Measurements from ENCODE around the gene MYLK2. TPM values are rescaled to one million over a fixed set of nuclear protein-coding genes. Genes with fewer than 3 reads are reported as not detected.
"Not testable (repeated sequence)": the region's sequence is repeated elsewhere in the genome, so short reads cannot be mapped to it uniquely, and the experiment has no call there.

The MYLK2 gene
- total RNA-seq, 1 experiment from 2014 or later, result 3.5 TPM

DNA sequence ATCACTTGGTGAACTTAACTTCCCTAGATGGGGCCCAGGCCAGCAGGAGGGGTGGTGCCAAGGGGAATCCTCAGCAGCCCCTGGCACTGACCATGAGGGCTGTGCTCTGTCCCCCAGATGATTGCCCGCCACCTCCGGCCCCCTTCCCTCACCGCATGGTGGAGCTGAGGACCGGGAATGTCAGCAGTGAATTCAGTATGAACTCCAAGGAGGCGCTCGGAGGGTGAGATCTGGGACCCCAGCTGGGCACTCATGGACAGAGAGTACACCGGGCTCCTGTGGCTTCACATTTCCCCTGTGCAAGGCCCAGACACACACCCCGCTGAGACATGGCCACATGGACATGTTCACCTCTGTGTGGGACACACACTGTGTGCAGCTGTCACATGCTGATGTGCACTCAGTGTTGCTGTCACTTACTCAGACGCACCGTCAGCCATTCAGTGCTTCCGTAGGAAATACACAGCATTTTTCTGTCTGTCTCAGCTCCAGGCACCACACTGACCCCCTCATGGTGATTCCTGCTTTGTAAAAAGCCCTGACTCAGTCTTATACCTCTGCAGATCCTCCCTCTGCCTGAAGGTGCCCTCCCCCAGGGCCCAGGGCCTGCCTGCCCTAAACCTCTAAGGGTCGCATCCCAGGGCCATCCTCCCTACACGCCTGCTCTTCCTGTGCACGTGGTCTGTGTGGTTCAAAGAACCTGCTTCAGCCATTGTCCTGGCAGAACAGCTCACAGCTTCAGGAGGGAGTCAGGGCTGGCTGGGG lies 4.4 kb downstream of the MYLK2 start:
- Histone ChIP-seq H3K4me1 (peaks cover 34% of the 10 kb centered on the region), H3K4me3 (no peak overlapping the region), H3K27me3 (no peaks in the 10 kb centered on the region), H3K27ac (peak overlapping the region; percentile 8; the same call in 1 of the 2 replicates), H3K9me3 (replicated peaks) (no peaks in the 10 kb centered on the region), H3K36me3 (no peaks in the 10 kb centered on the region)
- peak; percentile 57 to 60 for DNase-seq

DNA sequence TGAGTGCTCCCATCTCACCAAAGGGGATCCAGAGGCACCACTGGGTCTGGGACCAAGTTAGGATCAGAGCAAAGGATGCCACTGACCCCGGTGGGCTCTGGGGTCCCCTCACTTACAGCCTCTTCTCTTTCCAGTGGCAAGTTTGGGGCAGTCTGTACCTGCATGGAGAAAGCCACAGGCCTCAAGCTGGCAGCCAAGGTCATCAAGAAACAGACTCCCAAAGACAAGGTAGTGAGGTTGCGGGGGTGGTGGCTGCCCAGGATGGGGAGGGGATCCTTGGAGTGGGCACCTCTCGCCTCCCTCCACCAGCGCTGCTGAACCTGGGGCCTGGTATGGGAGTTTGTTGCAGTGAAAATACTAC lies 4.9 kb downstream of the MYLK2 start:
- H3K4me3 ChIP-seq, result no peak overlapping the region
- no peaks in the 10 kb centered on the region for H3K27me3 ChIP-seq
- H3K4me1 ChIP-seq, result peaks cover 28% of the 10 kb centered on the region
- H3K36me3 ChIP-seq, result no peaks in the 10 kb centered on the region
- H3K9me3 ChIP-seq (replicated peaks), result no peaks in the 10 kb centered on the region
- DNase-seq, result no peak
- peak overlapping the region; percentile 8; the same call in 1 of the 2 replicates for H3K27ac ChIP-seq

DNA sequence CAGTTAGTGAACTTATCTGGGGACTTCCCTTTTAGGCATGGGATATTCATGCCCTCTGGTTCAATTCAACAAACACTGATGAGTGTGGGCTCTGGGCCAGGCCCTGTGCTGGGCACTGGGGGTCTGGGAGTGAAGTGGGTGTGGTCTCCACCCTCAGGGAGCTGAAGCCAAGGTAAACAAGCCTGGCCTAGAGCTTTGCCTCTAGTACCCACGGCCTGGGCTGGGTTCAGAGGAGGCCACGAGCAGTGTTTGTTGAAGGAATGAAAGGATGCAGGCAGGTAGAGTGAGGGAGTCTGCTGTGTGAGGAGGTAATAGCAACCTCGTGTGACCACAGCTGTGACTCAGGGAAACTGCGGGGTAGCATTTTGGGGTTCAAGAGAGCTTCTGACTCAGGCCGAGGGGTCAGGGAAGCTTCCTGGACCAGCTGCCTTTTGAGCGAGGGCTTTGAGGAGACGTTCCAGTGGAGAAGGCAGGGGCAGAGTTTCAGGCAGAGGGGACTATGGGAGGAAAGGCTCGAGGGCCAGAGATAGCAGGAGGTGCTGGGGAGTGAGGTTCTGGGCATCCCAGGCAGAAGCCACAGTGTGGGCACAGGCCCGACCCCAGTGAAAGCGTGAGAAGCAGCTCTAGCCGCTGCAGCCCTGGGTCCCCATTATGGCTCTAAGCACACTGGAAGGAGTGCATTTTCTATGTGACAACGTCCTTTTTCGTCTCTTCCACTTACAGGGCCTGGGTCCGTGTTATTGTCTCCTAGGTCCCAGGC lies 5.6 kb downstream of the MYLK2 start:
- DNase-seq, result no peak

DNA sequence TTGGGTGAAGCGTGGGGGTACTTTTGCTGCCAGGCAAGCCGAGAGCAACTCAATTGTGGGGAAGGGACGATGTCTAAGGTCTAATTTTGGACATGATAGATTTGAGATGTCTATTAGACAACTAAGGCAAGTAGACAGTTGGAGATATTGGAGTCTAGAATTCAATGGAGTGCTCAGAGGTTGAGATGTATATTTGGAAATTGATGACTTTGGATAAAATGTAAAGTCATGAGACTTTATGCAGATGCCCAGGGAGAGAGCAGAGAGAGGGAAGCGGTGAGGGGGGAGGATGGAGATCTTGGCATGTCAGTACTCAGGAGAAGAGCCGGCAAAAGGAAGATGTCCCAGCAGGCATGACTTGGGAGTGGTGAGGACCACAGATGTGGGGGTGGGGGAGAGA lies 6.9 kb downstream of the MYLK2 start:
- H3K27me3 ChIP-seq, result no peaks in the 10 kb centered on the region
- no peaks in the 10 kb centered on the region for H3K36me3 ChIP-seq
- H3K27ac ChIP-seq, result no peak overlapping the region
- H3K9me3 ChIP-seq (replicated peaks), result no peaks in the 10 kb centered on the region
- H3K4me3 ChIP-seq, result no peak overlapping the region
- peaks cover 21% of the 10 kb centered on the region for H3K4me1 ChIP-seq
- no peak for DNase-seq

More for the DNA sequence above, 5.6 kb downstream of the MYLK2 start:
- no peak overlapping the region for H3K4me3 ChIP-seq
- no peaks in the 10 kb centered on the region for H3K27me3 ChIP-seq
- peaks cover 22% of the 10 kb centered on the region for H3K4me1 ChIP-seq
- H3K36me3 ChIP-seq, result no peaks in the 10 kb centered on the region
- H3K9me3 ChIP-seq (replicated peaks), result no peaks in the 10 kb centered on the region
- H3K27ac ChIP-seq, result no peak overlapping the region

DNA sequence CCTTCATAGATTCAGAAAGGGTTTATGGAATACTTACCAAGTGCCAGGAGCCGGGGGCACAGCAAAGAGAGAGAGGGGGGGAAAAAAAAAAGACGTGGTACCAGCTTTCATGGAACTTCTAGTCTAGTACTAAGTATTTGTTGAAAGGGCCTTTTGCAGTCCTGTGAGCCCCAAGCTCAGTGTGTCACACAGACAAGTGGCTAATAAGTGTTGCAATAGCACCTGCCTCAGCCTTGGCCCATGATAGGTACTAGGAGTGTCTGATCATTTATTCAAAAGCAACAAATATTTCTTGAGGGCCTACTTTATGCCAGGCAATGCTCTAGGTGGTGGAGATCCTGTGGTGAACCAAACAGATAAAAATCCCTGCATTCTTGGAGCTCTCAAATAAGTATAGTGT lies 7.9 kb downstream of the MYLK2 start:
- Histone ChIP-seq H3K4me3 (no peak overlapping the region), H3K9me3 (replicated peaks) (no peaks in the 10 kb centered on the region), H3K27me3 (no peaks in the 10 kb centered on the region), H3K36me3 (no peaks in the 10 kb centered on the region), H3K27ac (no peak overlapping the region), H3K4me1 (peaks cover 21% of the 10 kb centered on the region)
- DNase-seq, result no peak

DNA sequence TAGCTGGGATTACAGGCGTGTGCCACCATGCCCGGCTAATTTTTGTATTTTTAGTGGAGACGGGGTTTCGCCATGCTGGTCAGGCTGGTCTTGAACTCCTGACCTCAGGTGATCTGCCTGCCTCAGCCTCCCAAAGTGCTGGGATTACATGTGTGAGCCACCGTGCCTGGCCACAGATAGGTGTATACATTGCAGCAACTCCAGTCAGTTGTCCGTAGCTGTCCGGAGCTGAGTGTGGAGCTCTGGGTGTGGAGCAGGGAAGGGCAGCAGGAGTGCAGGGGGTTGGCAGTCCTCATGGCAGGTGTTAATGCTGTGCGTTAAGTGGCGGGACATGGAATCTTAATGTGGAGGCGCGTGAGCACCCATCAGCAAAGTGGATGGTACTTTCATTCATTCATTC lies 8.9 kb downstream of the MYLK2 start:
- H3K4me3 ChIP-seq; H3K27me3 ChIP-seq; DNase-seq; H3K9me3 ChIP-seq (replicated peaks); H3K27ac ChIP-seq; H3K36me3 ChIP-seq: not testable (repeated sequence)
- H3K4me1 ChIP-seq, result peaks cover 22% of the 10 kb centered on the region

DNA sequence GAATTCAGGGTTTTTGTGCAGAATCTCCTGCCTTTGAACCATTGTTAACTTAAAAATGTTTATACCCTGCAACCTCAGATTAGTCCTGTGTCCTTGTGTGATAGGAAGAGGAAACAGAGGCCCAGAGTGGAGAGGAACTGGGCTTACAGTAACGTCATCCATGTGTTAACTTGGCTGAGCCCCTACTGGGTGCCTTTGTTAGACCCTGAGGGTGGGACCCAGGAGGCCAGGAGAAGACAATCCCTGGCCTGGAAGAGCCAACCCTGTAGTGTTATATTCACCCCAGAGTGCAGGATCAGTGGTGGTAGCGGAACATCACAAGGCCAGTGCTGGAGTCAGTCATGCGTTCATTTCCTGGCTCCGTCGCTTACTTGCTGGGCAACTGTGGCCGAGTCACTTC lies 10.6 kb downstream of the MYLK2 start:
- no peak overlapping the region for H3K4me3 ChIP-seq
- peaks cover 21% of the 10 kb centered on the region for H3K4me1 ChIP-seq
- no peaks in the 10 kb centered on the region for H3K27me3 ChIP-seq
- no peak for DNase-seq
- H3K36me3 ChIP-seq, result no peaks in the 10 kb centered on the region
- H3K27ac ChIP-seq, result no peak overlapping the region
- no peaks in the 10 kb centered on the region for H3K9me3 ChIP-seq (replicated peaks)

DNA sequence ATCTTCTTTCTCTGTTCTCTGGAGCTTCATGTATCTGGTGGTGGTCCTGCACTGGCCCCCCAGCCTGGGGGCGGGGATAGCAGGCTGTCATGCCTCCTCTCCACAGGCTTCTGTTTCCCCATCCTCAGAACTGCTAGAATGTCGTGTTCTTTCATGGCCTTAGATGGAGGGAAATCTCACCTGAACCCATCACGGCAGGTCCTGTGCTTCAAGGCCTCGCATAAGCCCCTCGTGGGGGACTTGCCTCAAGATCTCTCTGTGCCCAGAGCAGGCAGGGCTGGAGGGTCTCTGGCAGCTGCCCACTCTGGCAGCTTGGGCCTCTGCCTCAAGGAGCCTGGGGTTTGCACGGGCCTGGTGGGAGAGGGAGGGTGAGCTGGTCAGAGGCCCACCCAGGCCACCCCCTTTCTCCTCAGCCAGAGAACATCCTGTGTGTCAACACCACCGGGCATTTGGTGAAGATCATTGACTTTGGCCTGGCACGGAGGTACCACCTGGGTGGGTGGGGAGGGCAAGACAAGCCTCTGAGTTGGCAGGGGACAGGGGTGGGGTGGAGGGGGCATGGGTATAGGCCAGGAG lies 11.3 kb downstream of the MYLK2 start:
- no peaks in the 10 kb centered on the region for H3K27me3 ChIP-seq
- peaks cover 27% of the 10 kb centered on the region for H3K4me1 ChIP-seq
- H3K9me3 ChIP-seq (replicated peaks), result no peaks in the 10 kb centered on the region
- no peak overlapping the region for H3K27ac ChIP-seq
- no peaks in the 10 kb centered on the region for H3K36me3 ChIP-seq
- DNase-seq, result no peak
- H3K4me3 ChIP-seq, result no peak overlapping the region

DNA sequence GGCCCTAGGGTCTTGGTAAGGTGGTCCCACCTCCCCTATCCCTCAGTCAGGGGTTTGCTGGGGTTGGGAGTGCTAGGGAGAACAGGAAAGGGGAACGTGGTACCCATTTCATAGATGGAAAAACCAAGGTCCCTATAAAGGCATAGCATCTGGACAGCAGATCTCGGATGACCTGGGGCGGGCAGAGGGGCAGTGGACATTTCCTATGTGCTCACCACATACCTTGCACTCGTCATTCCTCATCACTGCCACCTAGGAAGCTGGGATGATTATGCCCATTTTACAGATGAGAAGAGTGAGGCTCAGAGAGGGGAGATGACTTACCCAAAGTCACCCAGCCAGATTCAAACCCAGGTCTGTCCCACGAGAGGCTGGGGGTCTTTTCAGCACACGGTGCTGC lies 12.1 kb downstream of the MYLK2 start:
- no peak overlapping the region for H3K4me3 ChIP-seq
- no peak for DNase-seq
- H3K36me3 ChIP-seq, result no peaks in the 10 kb centered on the region
- no peaks in the 10 kb centered on the region for H3K9me3 ChIP-seq (replicated peaks)
- peaks cover 33% of the 10 kb centered on the region for H3K4me1 ChIP-seq
- no peak overlapping the region for H3K27ac ChIP-seq
- H3K27me3 ChIP-seq, result no peaks in the 10 kb centered on the region

DNA sequence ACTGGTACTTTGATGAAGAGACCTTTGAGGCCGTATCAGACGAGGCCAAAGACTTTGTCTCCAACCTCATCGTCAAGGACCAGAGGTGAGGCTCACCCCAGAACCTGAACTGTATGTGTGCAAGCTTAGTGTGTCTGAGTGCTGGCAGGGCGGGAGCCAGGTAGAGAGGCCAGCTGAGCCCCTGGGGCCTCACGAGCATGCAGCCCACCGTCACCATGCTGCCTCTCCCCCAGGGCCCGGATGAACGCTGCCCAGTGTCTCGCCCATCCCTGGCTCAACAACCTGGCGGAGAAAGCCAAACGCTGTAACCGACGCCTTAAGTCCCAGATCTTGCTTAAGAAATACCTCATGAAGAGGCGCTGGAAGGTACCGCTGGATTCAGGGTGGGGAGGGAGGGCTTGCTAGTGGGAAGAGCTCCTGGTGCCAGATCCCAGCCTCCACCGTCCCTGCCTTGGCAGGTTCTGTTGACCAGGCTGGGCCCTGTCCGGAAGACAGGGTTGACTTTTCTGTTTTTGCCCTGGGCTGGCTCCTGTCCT lies 12.7 kb downstream of the MYLK2 start:
- no peaks in the 10 kb centered on the region for H3K9me3 ChIP-seq (replicated peaks)
- H3K27ac ChIP-seq, result no peak overlapping the region
- no peaks in the 10 kb centered on the region for H3K36me3 ChIP-seq
- DNase-seq, result no peak
- H3K4me1 ChIP-seq, result peaks cover 39% of the 10 kb centered on the region
- H3K27me3 ChIP-seq, result no peaks in the 10 kb centered on the region
- H3K4me3 ChIP-seq, result no peak overlapping the region

DNA sequence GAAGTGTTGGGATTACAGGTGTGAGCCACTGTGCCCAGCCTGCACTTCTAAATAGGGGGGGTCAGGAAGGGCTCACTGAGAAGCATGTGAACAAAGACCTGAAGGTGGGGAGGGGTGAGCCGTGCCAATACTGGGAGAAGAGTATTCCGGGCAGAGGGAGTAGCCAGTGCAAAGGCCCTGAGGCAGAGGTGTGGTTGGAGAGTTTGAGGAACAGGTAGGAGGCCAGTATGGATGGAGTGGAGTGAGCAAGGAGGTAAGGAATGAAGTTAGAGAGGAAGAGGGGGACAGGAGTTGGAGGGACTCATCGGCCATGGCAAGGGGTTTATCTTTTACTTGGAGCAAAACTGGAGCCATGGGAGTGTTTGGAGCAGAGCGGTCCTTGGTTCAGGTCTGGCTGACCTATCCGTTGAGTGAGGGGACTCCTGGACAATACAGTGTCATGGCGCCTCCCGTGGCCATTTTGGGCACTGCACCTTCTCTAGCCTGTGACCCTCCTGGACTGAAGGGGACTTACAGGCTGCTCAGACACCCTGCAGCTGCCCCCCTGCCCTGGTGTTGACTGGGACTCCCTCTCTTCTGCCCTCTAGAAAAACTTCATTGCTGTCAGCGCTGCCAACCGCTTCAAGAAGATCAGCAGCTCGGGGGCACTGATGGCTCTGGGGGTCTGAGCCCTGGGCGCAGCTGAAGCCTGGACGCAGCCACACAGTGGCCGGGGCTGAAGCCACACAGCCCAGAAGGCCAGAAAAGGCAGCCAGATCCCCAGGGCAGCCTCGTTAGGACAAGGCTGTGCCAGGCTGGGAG lies 14.2 kb downstream of the MYLK2 start:
- peaks cover 54% of the 10 kb centered on the region for H3K4me1 ChIP-seq
- H3K9me3 ChIP-seq (replicated peaks), result no peaks in the 10 kb centered on the region
- peak overlapping the region; percentile 13 for H3K4me3 ChIP-seq
- peak overlapping the region; percentile 90 for H3K27ac ChIP-seq
- DNase-seq, result peak; percentile 93 to 98
- no peaks in the 10 kb centered on the region for H3K36me3 ChIP-seq
- no peaks in the 10 kb centered on the region for H3K27me3 ChIP-seq

DNA sequence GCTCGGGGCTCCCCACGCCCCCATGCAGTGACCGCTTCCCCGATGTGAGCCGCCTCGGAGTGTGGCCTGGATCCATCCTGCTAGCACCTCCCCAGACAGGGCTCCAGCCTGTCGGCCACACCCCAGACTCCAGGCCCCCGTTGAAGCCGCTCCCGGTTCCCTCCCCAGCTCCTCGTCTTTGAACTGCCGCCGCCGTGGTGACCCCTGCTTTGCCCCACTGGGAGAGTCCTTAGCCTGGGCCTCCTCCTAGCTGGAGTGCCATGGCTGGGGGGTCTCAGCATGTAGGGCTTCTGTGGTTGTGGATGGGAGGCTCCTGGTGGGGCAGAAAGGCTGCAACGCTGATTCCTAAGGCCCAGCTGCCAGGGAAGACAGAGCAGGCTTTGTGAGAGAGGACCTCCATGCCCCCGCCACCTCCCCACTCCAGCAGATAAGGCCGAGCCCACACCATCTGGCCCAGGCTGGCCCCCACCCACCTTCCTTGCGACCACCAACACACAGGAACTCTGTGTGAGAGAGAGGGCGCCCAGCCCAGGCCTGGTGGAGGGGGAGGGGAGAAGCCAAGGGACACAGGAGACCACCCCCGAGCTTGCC lies 14.9 kb downstream of the MYLK2 start:
- H3K4me3 ChIP-seq, result peak overlapping the region; percentile 13
- DNase-seq, result peak; percentile 97
- no peaks in the 10 kb centered on the region for H3K9me3 ChIP-seq (replicated peaks)
- H3K27me3 ChIP-seq, result no peaks in the 10 kb centered on the region
- H3K4me1 ChIP-seq, result peaks cover 60% of the 10 kb centered on the region
- no peaks in the 10 kb centered on the region for H3K36me3 ChIP-seq
- H3K27ac ChIP-seq, result peak overlapping the region; percentile 90

DNA sequence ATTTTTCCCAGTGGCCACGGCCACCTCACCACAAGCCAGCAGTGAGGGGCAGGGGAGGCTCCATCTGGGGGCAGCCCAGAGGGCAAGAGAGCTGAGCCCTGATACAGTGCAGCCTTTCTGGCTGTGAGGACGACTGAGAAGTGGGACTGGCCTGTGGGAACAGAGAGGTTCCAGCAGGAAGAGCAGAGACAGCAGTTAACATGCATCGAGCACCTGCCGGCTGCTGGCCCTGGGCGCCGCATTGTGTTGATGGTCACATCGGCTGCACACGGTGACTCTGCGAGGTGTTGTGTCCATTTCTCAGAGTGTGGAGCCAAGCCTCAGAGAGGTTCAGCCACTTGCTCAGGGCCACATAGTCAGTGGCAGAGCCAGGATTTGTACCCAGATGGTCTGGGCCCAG lies 16.4 kb downstream of the MYLK2 start:
- no peak overlapping the region for H3K4me3 ChIP-seq
- no peaks in the 10 kb centered on the region for H3K9me3 ChIP-seq (replicated peaks)
- peak; percentile 61 to 74 for DNase-seq
- peaks cover 72% of the 10 kb centered on the region for H3K4me1 ChIP-seq
- H3K36me3 ChIP-seq, result no peaks in the 10 kb centered on the region
- no peaks in the 10 kb centered on the region for H3K27me3 ChIP-seq
- peak overlapping the region; percentile 90 for H3K27ac ChIP-seq

All from SJCRH30 (cell line).